Thymus (tissue), 11 donors: ENCODE measurements around the gene GIT2. TPM values are rescaled to one million over a fixed set of nuclear protein-coding genes. Genes with fewer than 3 reads are reported as not detected.

Experiments
- DNase-seq, 9 donors: peaks; one replicate each; pipeline ENCODE4 v3.0.0-alpha.2; 2013; ENCODE audit warnings: low spot score in 9 of 9, low read depth in 6 of 9, missing footprints in 1 of 9
- H3K27ac ChIP-seq, 2 donors: one replicate each; pipeline ENCODE4 v1.5.1; 2013; ENCODE audit warnings: control low read depth in 1 of 2, low read depth in 1 of 2, low read length in 1 of 2, mild to moderate bottlenecking in 1 of 2, moderate library complexity in 1 of 2
- H3K27me3 ChIP-seq, 2 donors: one replicate each; pipeline ENCODE4 v1.5.1; 2013; ENCODE audit warnings: low read length in 1 of 2; ENCODE audit not compliant: control insufficient read depth in 2 of 2, insufficient read depth in 1 of 2
- H3K36me3 ChIP-seq, 2 donors: one replicate each; pipeline ENCODE4 v1.5.1; 2013; ENCODE audit warnings: low read length in 1 of 2, mild to moderate bottlenecking in 1 of 2, moderate library complexity in 1 of 2; ENCODE audit not compliant: control insufficient read depth in 2 of 2, insufficient read depth in 2 of 2
- H3K4me1 ChIP-seq, 2 donors: one replicate each; pipeline ENCODE4 v1.5.1; 2013; ENCODE audit warnings: low read length in 2 of 2; ENCODE audit not compliant: control insufficient read depth in 2 of 2, insufficient read depth in 2 of 2
- H3K4me3 ChIP-seq, 2 donors: one replicate each; pipeline ENCODE4 v1.5.1; 2013; ENCODE audit warnings: low read length in 2 of 2, control low read depth in 1 of 2, mild to moderate bottlenecking in 1 of 2
- H3K9me3 ChIP-seq, 2 donors: one replicate each; pipeline ENCODE4 v1.5.1; 2013; ENCODE audit warnings: low read length in 1 of 2, mild to moderate bottlenecking in 1 of 2; ENCODE audit not compliant: control insufficient read depth in 2 of 2, insufficient read depth in 1 of 2
- WGBS: extraction: QIAGEN DNeasy Blood & Tissue Kit; methylation state at CpG from one replicate; pipeline ENCODE4 v1.1.7; 2013; 5-methylcytosine and 5-hydroxymethylcytosine counted together
- polyA plus RNA-seq: library from polyadenylated mRNA; stranded (reverse); fragments of 200-250 nt; gene quantifications from one replicate; pipeline ENCODE4 v1.2.3, GENCODE V29; 2013
- total RNA-seq: library from RNA; stranded (reverse); fragments of 120-200 nt; gene quantifications from one replicate; pipeline ENCODE4 v1.2.4, GENCODE V29; 2013
- donor health status: healthy.

The GIT2 gene
- total and polyA plus RNA-seq, 2 donors, result 37.6 to 41.9 TPM

- Histone ChIP-seq H3K9me3 (no peaks in the 10 kb centered on the region), H3K27me3 (no peaks in the 10 kb centered on the region), H3K36me3 (peaks cover 58 to 82% of the 10 kb centered on the region in 2 donors), H3K4me3 (no peak overlapping the region), H3K4me1 (peaks cover 8 to 10% of the 10 kb centered on the region in 2 donors), H3K27ac (no peak overlapping the region)
- DNase-seq, result no peak
These were observed 45.5 kb downstream of the GIT2 start for GRCh38 chr12:109950625-109951024.

- H3K9me3 ChIP-seq, result peaks cover 0 to 3% of the 10 kb centered on the region in 2 donors
- DNase-seq, result no peak
- H3K27me3 ChIP-seq, result no peaks in the 10 kb centered on the region
- peaks cover 69 to 86% of the 10 kb centered on the region in 2 donors for H3K36me3 ChIP-seq
- no peak overlapping the region for H3K27ac ChIP-seq
- peaks cover 8 to 13% of the 10 kb centered on the region in 2 donors for H3K4me1 ChIP-seq
- WGBS, result 96% methylated on average over 1 of the region's 1 CpG
- H3K4me3 ChIP-seq, result no peak overlapping the region
These were observed 47.1 kb downstream of the GIT2 start for GRCh38 chr12:109949089-109949488.

- Histone ChIP-seq H3K36me3 (peaks cover 65 to 86% of the 10 kb centered on the region in 2 donors), H3K9me3 (peaks cover 0 to 3% of the 10 kb centered on the region in 2 donors), H3K4me1 (peaks cover 8 to 13% of the 10 kb centered on the region in 2 donors), H3K4me3 (no peak overlapping the region), H3K27me3 (no peaks in the 10 kb centered on the region), H3K27ac (no peak overlapping the region)
- DNase-seq, result no peak
- 96% methylated on average over 4 of the region's 4 CpGs for WGBS
These were observed 47.8 kb downstream of the GIT2 start for GRCh38 chr12:109948368-109948767.

- peaks cover 0 to 3% of the 10 kb centered on the region in 2 donors for H3K9me3 ChIP-seq
- peaks cover 57 to 78% of the 10 kb centered on the region in 2 donors for H3K36me3 ChIP-seq
- peak overlapping the region in 1 of 2 donors; percentile 7 for H3K27ac ChIP-seq
- peaks cover 8 to 13% of the 10 kb centered on the region in 2 donors for H3K4me1 ChIP-seq
- no peak overlapping the region for H3K4me3 ChIP-seq
- DNase-seq, result no peak
- H3K27me3 ChIP-seq, result no peaks in the 10 kb centered on the region
- 16% methylated on average over 3 of the region's 3 CpGs for WGBS
These were observed 48.6 kb downstream of the GIT2 start for GRCh38 chr12:109947521-109947920.

DNA sequence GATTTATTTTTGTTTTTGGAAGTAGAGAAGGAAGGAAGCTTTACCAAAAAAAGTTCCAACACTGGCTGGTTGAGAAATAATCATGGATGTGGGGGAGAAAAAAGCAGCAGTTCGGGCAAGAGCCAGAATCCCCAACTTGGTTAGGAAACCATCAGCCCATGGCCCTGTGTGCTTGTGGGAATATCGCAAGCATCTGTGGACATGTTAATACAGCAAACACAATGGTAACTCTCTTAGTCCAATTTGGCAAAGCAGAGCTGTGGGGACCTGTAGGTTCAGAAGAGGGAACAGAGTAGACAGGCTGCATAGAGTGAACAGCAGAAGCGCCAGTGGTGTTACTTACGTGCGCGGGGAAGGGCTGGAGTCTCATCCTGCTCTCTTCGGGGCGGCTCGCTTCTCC lies 49.3 kb downstream of the GIT2 start:
- Histone ChIP-seq H3K27ac (peak overlapping the region in 1 of 2 donors; percentile 13), H3K27me3 (no peaks in the 10 kb centered on the region), H3K4me3 (no peak overlapping the region), H3K9me3 (peaks cover 0 to 3% of the 10 kb centered on the region in 2 donors), H3K4me1 (peaks cover 8 to 13% of the 10 kb centered on the region in 2 donors), H3K36me3 (peaks cover 54 to 75% of the 10 kb centered on the region in 2 donors)
- no peak for DNase-seq
- WGBS, result 97% methylated on average over 9 of the region's 9 CpGs

DNA sequence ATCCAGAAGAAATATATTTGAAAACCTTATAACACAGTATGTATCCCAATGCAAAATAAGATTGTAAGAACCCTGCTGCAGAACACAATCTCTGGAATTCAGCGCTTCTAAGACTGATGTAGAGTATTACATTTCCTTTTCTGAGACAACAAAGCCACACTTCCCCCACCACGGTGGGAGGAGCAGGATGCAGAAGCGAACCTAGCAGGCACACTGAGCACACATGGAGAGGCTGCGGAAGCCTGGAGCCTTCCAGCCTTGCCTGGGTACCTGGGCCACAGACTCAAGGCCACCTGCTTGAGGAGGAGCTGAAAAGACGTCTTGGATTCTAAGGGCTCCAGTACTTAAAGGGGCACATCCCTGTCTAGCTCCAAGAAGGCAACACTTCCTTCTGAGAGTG lies 49.7 kb downstream of the GIT2 start:
- H3K9me3 ChIP-seq, result peaks cover 0 to 3% of the 10 kb centered on the region in 2 donors
- peak in 1 of 9 donors; percentile 25 for DNase-seq
- H3K27me3 ChIP-seq, result no peaks in the 10 kb centered on the region
- WGBS, result 12% methylated on average over 5 of the region's 5 CpGs
- H3K4me1 ChIP-seq, result peaks cover 8 to 13% of the 10 kb centered on the region in 2 donors
- no peak overlapping the region for H3K27ac ChIP-seq
- H3K36me3 ChIP-seq, result peaks cover 51 to 70% of the 10 kb centered on the region in 2 donors
- H3K4me3 ChIP-seq, result no peak overlapping the region

GRCh38 chr12:109944561-109945359 lies 51.4 kb downstream of the GIT2 start:
- DNase-seq, result no peak
- no peaks in the 10 kb centered on the region for H3K27me3 ChIP-seq
- H3K4me1 ChIP-seq, result peaks cover 8 to 13% of the 10 kb centered on the region in 2 donors
- H3K9me3 ChIP-seq, result peaks cover 0 to 3% of the 10 kb centered on the region in 2 donors
- 93% methylated on average over 17 of the region's 17 CpGs for WGBS
- H3K36me3 ChIP-seq, result peaks cover 42 to 60% of the 10 kb centered on the region in 2 donors
- H3K4me3 ChIP-seq, result no peak overlapping the region
- no peak overlapping the region for H3K27ac ChIP-seq

DNA sequence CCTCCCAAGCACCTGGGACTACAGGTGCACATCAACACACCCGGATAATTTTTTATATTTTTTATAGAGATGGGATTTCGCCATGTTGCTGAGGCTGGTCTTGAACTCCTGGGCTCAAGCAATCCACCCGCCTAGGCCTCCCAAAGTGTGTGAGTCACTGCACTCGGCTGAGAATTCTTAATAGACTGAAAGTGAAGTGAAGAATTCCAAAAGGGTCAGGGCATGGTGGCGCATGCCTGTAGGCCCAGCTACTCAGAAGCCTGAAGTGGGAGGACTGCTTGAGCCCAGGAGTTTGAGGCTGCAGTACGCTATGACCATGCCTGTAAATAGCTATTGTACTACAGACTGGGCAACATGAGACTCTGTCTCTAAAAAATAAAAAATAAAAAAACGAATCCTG lies 52.4 kb downstream of the GIT2 start:
- Histone ChIP-seq H3K27ac (no peak overlapping the region), H3K27me3 (no peaks in the 10 kb centered on the region), H3K4me3 (no peak overlapping the region), H3K36me3 (peaks cover 40 to 60% of the 10 kb centered on the region in 2 donors), H3K4me1 (peaks cover 8 to 13% of the 10 kb centered on the region in 2 donors), H3K9me3 (peaks cover 0 to 3% of the 10 kb centered on the region in 2 donors)
- no peak for DNase-seq
- 97% methylated on average over 7 of the region's 7 CpGs for WGBS

DNA sequence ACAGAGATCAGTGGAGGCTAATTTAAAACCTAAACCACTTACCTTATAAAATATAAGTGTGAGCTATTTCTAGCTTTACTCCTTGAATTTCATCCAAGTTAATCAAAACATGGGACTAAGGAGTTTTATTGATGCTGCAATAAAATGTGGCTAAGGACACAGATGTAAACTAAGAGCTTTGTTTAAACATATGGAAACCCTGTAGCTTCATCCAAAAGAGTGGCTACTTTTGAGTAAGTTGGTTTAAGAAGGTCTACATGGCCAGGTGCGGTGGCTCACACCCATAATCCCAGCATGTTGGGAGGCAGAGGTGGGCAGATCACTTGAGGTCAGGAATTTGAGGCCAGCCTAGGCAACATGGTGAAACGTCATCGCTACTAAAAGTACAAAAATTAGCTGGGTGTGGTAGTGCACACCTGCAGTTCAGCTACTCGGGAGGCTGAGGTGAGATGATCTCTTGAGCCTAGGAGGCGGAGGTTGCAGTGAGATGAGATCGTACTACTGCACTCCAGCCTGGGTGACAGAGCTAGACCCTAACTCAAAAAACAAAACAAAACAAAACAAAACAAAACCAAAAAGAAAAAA lies 55.7 kb downstream of the GIT2 start:
- peaks cover 53 to 62% of the 10 kb centered on the region in 2 donors for H3K36me3 ChIP-seq
- WGBS, result 99% methylated on average over 6 of the region's 6 CpGs

More for the DNA sequence above, 55.7 kb downstream of the GIT2 start:
- Histone ChIP-seq H3K9me3 (peaks cover 0 to 3% of the 10 kb centered on the region in 2 donors), H3K4me3 (no peak overlapping the region), H3K27ac (no peak overlapping the region), H3K27me3 (no peaks in the 10 kb centered on the region), H3K4me1 (peaks cover 0 to 3% of the 10 kb centered on the region in 2 donors)
- DNase-seq, result no peak
